Trophoblast cell (in vitro differentiated cells and primary cell): ENCODE measurements around the gene DPF1.
"Not testable (repeated sequence)": the region's sequence is repeated elsewhere in the genome, so short reads cannot be mapped to it uniquely, and the experiment has no call there.

Experiments
- DNase-seq, 2 donors: peaks; one replicate each; pipeline ENCODE4 v3.0.0-alpha.2; 2016
- H2AFZ ChIP-seq: 2 replicates; pipeline ENCODE4 v1.6.1; 2013; ENCODE audit warnings: low read length, moderate library complexity, mild to moderate bottlenecking; ENCODE audit not compliant: insufficient read depth, poor library complexity
- H2AK5ac ChIP-seq: 2 replicates; pipeline ENCODE4 v1.6.1; 2013; ENCODE audit warnings: mild to moderate bottlenecking, low read length
- H2BK120ac ChIP-seq: 2 replicates; pipeline ENCODE4 v1.6.1; 2013; ENCODE audit warnings: low read length, mild to moderate bottlenecking, moderate library complexity; ENCODE audit not compliant: insufficient read depth, poor library complexity
- H2BK12ac ChIP-seq: 2 replicates; pipeline ENCODE4 v1.6.1; 2013; ENCODE audit warnings: mild to moderate bottlenecking, low read length, moderate library complexity
- H2BK5ac ChIP-seq: 2 replicates; pipeline ENCODE4 v1.6.1; 2013; ENCODE audit warnings: low read length, low read depth, moderate library complexity, mild to moderate bottlenecking; ENCODE audit not compliant: poor library complexity
- H3K14ac ChIP-seq: 2 replicates; pipeline ENCODE4 v1.6.1; 2013; ENCODE audit warnings: mild to moderate bottlenecking, low read length
- H3K18ac ChIP-seq: 2 replicates; pipeline ENCODE4 v1.6.1; 2013; ENCODE audit warnings: mild to moderate bottlenecking, low read length
- H3K23ac ChIP-seq: 2 replicates; pipeline ENCODE4 v1.6.1; 2013; ENCODE audit warnings: low read length
- H3K27ac ChIP-seq: 2 replicates; pipeline ENCODE4 v1.5.1; 2013; ENCODE audit warnings: low read depth, mild to moderate bottlenecking, inconsistent platforms, low read length, moderate library complexity
- H3K27me3 ChIP-seq: 2 replicates; pipeline ENCODE4 v1.6.1; 2013; ENCODE audit warnings: inconsistent platforms, mild to moderate bottlenecking, low read length, moderate library complexity; ENCODE audit not compliant: insufficient read depth
- H3K36me3 ChIP-seq, 2 experiments: 1 replicate in 1 of 2; 2 replicates in 1 of 2; pipeline ENCODE4 v1.6.1; 2013; ENCODE audit warnings: low read length in 2 of 2, mild to moderate bottlenecking in 2 of 2, moderate library complexity in 1 of 2; ENCODE audit not compliant: insufficient read depth in 2 of 2, control insufficient read depth in 1 of 2
- H3K4ac ChIP-seq: 2 replicates; pipeline ENCODE4 v1.6.1; 2013; ENCODE audit warnings: low read depth, mild to moderate bottlenecking, low read length, moderate library complexity
- H3K4me1 ChIP-seq, 2 experiments: 1 replicate in 1 of 2; 2 replicates in 1 of 2; pipeline ENCODE4 v1.6.1; 2013; ENCODE audit warnings: low read length in 2 of 2, mild to moderate bottlenecking in 2 of 2, moderate library complexity in 1 of 2; ENCODE audit not compliant: insufficient read depth in 2 of 2, control insufficient read depth in 1 of 2
- H3K4me2 ChIP-seq: 2 replicates; pipeline ENCODE4 v1.6.1; 2013; ENCODE audit warnings: inconsistent platforms, mild to moderate bottlenecking, low read length, moderate library complexity
- H3K4me3 ChIP-seq: 2 replicates; pipeline ENCODE4 v1.5.1; 2013; ENCODE audit warnings: mild to moderate bottlenecking, low read depth, low read length, inconsistent platforms
- H3K79me1 ChIP-seq: one replicate; pipeline ENCODE4 v1.6.1; 2013; ENCODE audit warnings: low read length
- H3K79me2 ChIP-seq: 2 replicates; pipeline ENCODE4 v1.6.1; 2013; ENCODE audit warnings: low read length, mild to moderate bottlenecking; ENCODE audit not compliant: control insufficient read depth, insufficient read depth, poor library complexity
- H3K9ac ChIP-seq: 2 replicates; pipeline ENCODE4 v1.6.1; 2013; ENCODE audit warnings: mild to moderate bottlenecking, low read length
- H3K9me3 ChIP-seq: 2 replicates; pipeline ENCODE4 v1.6.1; 2013; ENCODE audit warnings: low read depth, mild to moderate bottlenecking, control low read depth, inconsistent platforms, low read length; ENCODE audit not compliant: insufficient read depth
- H4K12ac ChIP-seq: 2 replicates; pipeline ENCODE4 v1.6.1; 2013; ENCODE audit warnings: low read depth, mild to moderate bottlenecking, low read length, moderate library complexity
- H4K8ac ChIP-seq: 2 replicates; pipeline ENCODE4 v1.6.1; 2013; ENCODE audit warnings: low read depth, mild to moderate bottlenecking, low read length, moderate library complexity
- H4K91ac ChIP-seq: one replicate; pipeline ENCODE4 v1.6.1; 2013; ENCODE audit warnings: low read depth, mild to moderate bottlenecking, low read length, moderate library complexity
- WGBS: extraction: QIAGEN DNeasy Blood & Tissue Kit; methylation state at CpG from one replicate; pipeline ENCODE4 v1.1.7; 2013; ENCODE audit warnings: missing lambda C conversion rate; ENCODE audit not compliant: insufficient read length, insufficient coverage; ENCODE audit errors: extremely low coverage; 5-methylcytosine and 5-hydroxymethylcytosine counted together

The DPF1 gene

DNA sequence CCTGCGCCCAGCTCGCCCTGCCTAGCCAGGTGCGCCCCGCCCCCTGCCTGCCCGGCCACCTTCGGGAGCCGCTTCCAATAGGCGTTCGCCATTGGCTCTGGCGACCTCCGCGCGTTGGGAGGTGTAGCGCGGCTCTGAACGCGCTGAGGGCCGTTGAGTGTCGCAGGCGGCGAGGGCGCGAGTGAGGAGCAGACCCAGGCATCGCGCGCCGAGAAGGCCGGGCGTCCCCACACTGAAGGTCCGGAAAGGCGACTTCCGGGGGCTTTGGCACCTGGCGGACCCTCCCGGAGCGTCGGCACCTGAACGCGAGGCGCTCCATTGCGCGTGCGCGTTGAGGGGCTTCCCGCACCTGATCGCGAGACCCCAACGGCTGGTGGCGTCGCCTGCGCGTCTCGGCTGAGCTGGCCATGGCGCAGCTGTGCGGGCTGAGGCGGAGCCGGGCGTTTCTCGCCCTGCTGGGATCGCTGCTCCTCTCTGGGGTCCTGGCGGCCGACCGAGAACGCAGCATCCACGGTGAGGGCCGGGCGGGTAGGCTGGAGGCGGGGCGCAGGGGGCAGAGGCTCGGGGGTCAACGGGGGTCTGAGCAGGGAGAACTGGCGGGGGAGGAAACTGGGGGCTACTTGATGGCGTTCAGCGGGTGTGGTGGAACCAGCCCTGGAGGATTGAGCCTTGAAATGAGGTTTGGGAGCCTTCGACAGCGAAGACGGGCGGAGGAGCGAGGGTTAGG is 40.6 kb upstream of the DPF1 start, which contains the start of gene SPINT2:
TSS of gene SPINT2 (plus strand) at position 88 of the 727 bp plus-strand sequence. CDS start at position 408, 320 bp downstream.
- Histone ChIP-seq H3K9me3 (no peaks in the 10 kb centered on the region), H2BK5ac (peak within 1 kb of the TSS; percentile 82), H3K36me3 (no peaks in the 10 kb centered on the region), H3K4me3 (peak within 1 kb of the TSS; percentile 90), H3K9ac (peak within 1 kb of the TSS; percentile 80), H3K18ac (peak within 1 kb of the TSS; percentile 89), H3K14ac (peak within 1 kb of the TSS; percentile 86), H3K23ac (no peak within 1 kb of the TSS), H2AK5ac (peak within 1 kb of the TSS; percentile 77), H3K4me1 (peaks cover 27 to 38% of the 10 kb centered on the region in 2 experiments), H3K4ac (peak within 1 kb of the TSS; percentile 95), H3K79me1 (peaks cover 29% of the 10 kb centered on the region), H3K27ac (peak within 1 kb of the TSS; percentile 90), H3K27me3 (no peaks in the 10 kb centered on the region), H3K79me2 (peaks cover 27% of the 10 kb centered on the region), H3K4me2 (peak within 1 kb of the TSS; percentile 77), H2BK120ac (peak within 1 kb of the TSS; percentile 77), H4K12ac (peak within 1 kb of the TSS; percentile 33), H4K91ac (peak within 1 kb of the TSS; percentile 88), H2BK12ac (peak within 1 kb of the TSS; percentile 58), H2AFZ (peak within 1 kb of the TSS; percentile 62), H4K8ac (peak within 1 kb of the TSS; percentile 80)
- WGBS, result no CpG with 5 or more reads among the region's 78 CpGs
- DNase-seq, result peak in 1 of 2 donors; percentile 68

DNA sequence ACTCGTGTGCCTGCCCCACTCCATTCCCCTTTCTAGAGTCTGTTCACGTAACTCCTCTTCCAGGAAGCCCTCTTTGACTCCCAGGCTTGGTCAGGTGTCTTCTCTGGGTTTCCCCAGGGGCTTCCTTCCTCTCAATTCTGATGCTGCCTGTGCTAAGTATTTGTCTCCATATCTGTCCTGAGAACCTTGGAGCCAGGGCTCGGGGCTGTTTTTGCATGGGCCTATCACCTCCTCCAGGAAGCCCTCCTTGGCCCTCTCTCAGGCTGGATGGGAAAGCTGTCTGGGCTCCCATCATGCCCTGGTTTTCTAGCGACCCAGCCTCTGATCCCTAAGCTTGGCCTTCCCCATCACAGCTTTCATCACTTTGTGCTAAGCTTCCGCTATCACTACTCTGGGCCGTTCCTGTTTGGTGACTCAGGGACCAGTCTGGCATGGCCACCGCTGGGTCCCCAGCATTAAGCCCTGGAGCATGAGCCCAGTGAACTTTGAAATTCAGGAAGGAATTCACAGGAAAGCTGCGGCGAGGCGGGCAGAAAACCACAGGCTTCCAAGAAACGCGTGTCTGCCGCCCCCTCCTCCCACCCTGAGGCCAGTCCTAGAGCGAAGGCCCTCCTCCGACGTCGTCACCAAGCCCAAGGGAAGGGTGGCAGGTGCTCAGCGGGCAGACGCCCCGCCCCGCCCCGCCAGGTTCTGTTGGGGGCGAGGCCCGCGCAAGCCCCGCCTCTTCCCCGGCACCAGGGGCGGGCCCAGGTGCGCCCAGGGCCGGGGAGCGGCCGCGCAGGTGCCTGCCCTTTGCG is 39.9 kb upstream of the DPF1 start:
- Histone ChIP-seq H2AFZ (peak overlapping the region; percentile 62), H3K27ac (peak overlapping the region; percentile 90), H2BK5ac (peak overlapping the region; percentile 21), H3K18ac (no peak overlapping the region), H4K8ac (no peak overlapping the region), H3K79me2 (peaks cover 25% of the 10 kb centered on the region), H3K23ac (no peak overlapping the region), H3K4me3 (peak overlapping the region; percentile 90), H3K4me1 (peaks cover 27 to 38% of the 10 kb centered on the region in 2 experiments), H2AK5ac (no peak overlapping the region), H3K9me3 (no peaks in the 10 kb centered on the region), H3K4ac (no peak overlapping the region), H4K12ac (no peak overlapping the region), H2BK120ac (peak overlapping the region; percentile 10), H3K36me3 (no peaks in the 10 kb centered on the region), H2BK12ac (no peak overlapping the region), H3K14ac (no peak overlapping the region), H3K4me2 (peak overlapping the region; percentile 77), H3K79me1 (peaks cover 31% of the 10 kb centered on the region), H3K9ac (no peak overlapping the region), H3K27me3 (no peaks in the 10 kb centered on the region), H4K91ac (peak overlapping the region; percentile 8)
- no CpG with 5 or more reads among the region's 34 CpGs for WGBS
- DNase-seq, result peak; percentile 97 to 98

DNA sequence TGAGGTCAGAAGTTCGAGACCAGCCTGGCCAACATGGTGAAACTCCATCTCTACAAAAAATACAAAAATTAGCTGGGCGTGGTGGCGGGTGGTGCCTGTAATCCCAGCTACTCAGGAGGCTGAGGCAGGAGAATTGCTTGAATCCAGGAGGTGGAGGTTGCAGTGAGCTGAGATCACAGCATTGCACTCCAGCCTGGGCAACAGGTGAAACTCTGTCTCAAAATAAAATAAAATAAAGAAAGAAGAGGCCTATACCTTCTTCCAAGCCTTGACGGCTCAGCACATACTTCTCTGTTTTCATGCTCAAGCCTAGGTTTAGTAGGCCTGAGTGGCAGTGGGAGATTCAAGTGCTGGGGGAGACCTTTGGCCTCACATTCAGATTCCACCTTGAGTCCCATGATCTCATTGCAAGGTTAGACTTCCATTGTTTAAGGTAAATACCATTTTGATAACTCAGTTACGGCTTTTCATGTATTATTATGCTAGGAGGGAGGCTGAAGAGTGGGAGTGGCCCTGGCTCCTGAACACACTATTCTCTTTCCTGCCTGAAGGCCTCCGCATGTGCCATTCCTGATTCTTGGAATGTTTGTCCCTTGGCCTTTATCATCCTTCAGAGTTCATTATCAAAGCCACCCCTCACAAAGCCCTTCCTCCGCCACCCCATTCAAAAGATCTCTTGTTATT is 38.7 kb upstream of the DPF1 start:
- Histone ChIP-seq H2AFZ (no peak overlapping the region), H2BK12ac (peak overlapping the region; percentile 36), H3K36me3 (no peaks in the 10 kb centered on the region), H3K9ac (no peak overlapping the region), H3K79me1 (peaks cover 30% of the 10 kb centered on the region), H4K12ac (no peak overlapping the region), H4K8ac (peak overlapping the region; percentile 27), H3K27me3 (no peaks in the 10 kb centered on the region), H3K4me1 (peaks cover 19 to 27% of the 10 kb centered on the region in 2 experiments), H3K27ac (no peak overlapping the region), H3K79me2 (peaks cover 17% of the 10 kb centered on the region), H3K14ac (no peak overlapping the region), H3K23ac (no peak overlapping the region), H3K9me3 (no peaks in the 10 kb centered on the region), H4K91ac (no peak overlapping the region), H2BK120ac (no peak overlapping the region), H2BK5ac (no peak overlapping the region), H3K4me2 (no peak overlapping the region), H3K4ac (no peak overlapping the region), H2AK5ac (no peak overlapping the region), H3K18ac (no peak overlapping the region), H3K4me3 (no peak overlapping the region)
- DNase-seq, result peak in 1 of 2 donors; percentile 59
- no CpG with 5 or more reads among the region's 7 CpGs for WGBS

DNA sequence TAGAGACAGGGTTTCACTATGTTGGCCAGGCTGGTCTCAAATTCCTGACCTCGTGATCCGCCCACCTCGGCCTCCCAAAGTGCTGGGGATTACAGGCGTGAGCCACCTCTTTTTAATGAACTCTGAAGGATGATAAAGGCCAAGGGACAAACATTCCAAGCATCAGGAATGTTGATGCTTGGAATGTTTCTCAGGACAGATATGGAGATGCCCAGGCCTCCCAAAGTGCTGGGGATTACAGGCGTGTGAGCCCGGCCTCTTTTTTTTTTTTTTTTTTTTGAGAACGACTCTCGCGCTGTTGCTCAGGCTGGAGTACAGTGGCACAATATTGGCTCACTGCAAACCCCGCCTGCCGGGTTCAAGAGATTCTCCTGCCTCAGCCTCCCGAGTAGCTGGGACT is 37.9 kb upstream of the DPF1 start:
- not testable (repeated sequence) for H3K36me3 ChIP-seq, H3K27me3 ChIP-seq, H3K23ac ChIP-seq, H4K8ac ChIP-seq, H2BK12ac ChIP-seq, H4K91ac ChIP-seq, H3K27ac ChIP-seq, H3K4me3 ChIP-seq, H3K9me3 ChIP-seq, H3K4me2 ChIP-seq, H2AFZ ChIP-seq, H3K14ac ChIP-seq, H2AK5ac ChIP-seq, H3K18ac ChIP-seq, H3K4ac ChIP-seq, H4K12ac ChIP-seq, H2BK5ac ChIP-seq, H2BK120ac ChIP-seq, H3K9ac ChIP-seq
- H3K79me1 ChIP-seq, result peaks cover 24% of the 10 kb centered on the region
- H3K4me1 ChIP-seq, result peaks cover 11 to 19% of the 10 kb centered on the region in 2 experiments
- H3K79me2 ChIP-seq, result peaks cover 13% of the 10 kb centered on the region
- DNase-seq, result peak; percentile 69 to 83
- no CpG with 5 or more reads among the region's 12 CpGs for WGBS
